Stimulated activated CD8-positive, alpha-beta memory T cell treated with anti-CD3 and anti-CD28 coated beads, Interleukin-15, amount 100 ng/mL, for 1 hour (primary cell): ENCODE data around the gene DRC7.
"Not testable (repeated sequence)": the region's sequence is repeated elsewhere in the genome, so short reads cannot be mapped to it uniquely, and the experiment has no call there.

Experiments
- DNase-seq: peaks from one replicate; pipeline ENCODE4 v3.0.0-alpha.2; 2020; ENCODE audit warnings: low read depth

DRC7 gene

GRCh38 chr16:57762365-57763040 lies 67.9 kb downstream of the DRC7 start:
- DNase-seq = no peak

- no peak for DNase-seq
Measured at GRCh38 chr16:57763285-57764005, 68.8 kb downstream of the DRC7 start.

DNA sequence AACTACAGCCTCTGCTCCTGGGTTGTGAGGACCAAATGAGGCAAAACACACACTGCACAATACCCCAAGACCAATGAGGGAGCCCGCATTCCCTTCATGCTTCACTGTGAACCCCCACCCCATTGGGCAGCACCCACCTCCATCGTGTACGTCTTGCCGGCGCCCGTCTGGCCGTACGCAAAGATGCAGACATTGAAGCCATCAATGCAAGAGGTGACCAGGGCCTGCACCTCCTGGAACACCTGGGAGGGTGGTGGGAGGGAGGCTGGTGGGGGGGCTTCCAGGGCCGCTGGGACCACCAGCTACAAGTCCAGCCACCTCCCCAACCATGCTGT lies 69.4 kb downstream of the DRC7 start:
- no peak for DNase-seq

DNA sequence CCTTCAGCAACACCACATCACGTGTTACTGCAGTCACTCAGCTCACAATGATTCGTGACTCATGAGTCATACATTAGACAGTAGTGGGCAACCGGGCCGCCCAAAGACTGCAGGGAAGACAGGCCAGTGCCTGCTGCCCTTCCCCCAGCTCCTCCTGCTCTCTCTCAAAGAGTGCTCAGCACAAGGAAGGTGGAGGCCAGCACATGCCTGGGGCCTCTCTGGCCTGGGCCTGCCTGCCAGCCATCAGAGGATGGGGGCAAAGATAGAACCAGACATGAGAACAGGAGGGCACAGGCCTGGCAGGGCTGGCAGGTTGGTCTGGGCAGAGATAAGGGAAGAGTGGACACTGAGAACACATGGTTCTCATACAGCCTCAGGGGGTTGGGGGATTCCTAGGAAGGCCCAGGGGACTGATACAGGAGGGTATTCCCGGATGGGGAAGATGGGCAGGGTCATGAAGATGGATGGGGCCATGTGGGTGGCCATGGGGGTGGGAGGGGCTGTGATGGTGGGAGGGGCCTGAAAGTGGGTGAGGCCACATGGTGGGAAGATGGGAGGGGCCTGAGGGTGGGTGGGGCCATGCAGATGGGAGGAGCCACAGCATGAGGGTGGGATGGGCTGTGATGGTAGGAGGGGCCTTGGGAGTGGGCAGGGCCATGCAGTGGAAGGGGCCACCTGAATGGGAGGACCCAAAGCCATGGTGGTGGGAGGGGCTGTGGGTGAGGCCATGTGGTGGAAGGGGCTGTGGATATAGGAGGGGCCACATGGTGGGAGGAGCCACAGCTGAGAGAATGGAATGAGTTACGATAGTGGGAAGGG lies 69.9 kb downstream of the DRC7 start:
- DNase-seq = no peak

DNA sequence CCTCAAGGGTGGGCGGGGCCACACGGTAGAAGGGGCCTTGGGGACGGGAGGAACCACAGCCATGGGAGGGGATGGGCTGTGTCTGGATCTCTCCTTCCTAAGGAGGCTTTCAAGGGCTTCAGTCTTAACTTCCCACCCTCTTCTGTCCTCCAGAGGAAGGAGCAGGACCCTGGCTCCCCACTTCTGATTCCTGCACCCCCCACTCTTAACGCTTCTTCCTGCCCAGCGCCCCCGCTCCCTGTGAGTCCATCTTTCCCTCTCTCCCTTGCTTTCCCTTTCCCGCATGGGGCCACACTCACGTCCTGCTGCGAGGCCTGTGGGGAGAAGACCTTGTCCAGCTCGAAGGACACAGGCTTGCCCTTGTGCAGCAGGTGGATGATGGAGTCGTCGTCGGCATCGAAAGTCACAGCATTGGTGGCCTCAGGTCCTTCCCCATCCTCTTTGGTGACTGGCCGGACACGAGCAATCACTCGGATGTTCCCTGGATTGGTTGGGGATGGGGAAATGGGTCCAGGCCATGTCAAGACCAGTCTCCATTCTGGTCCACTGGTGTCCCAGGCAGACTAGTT lies 70.6 kb downstream of the DRC7 start:
- no peak for DNase-seq

DNA sequence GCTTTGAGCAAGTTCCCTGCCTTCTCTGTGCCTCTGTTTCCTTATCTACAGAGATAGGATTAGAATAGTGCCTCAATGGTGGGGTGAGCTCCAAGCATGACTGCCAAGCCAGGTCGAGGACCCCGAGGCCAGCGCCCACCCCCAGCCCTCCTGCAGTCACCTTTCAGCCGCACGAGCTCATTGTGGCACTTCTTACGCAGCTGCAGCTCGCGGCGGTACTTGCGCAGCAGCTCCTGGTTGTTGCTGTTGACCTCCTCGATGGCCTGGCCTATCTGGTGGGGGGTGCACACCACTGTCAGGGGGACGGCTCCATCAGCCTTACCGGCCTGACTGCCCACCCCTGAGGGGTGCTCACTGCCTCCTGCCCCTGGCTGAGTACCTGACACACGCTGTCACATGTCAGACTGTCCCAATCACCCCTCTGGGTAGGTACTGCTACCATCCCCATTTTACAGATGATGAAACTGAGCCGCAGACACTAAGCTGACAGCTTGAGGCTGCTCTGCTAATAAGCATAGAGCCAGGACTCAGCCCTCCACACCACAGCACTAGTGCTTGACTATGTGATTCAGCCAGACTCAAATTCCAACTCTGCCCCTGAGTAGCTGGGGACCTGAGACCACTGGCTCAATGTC lies 72.2 kb downstream of the DRC7 start:
- no peak for DNase-seq

GRCh38 chr16:57769541-57770145 lies 75.0 kb downstream of the DRC7 start:
- no peak for DNase-seq

GRCh38 chr16:57770361-57770760 lies 75.8 kb downstream of the DRC7 start:
- no peak for DNase-seq

DNA sequence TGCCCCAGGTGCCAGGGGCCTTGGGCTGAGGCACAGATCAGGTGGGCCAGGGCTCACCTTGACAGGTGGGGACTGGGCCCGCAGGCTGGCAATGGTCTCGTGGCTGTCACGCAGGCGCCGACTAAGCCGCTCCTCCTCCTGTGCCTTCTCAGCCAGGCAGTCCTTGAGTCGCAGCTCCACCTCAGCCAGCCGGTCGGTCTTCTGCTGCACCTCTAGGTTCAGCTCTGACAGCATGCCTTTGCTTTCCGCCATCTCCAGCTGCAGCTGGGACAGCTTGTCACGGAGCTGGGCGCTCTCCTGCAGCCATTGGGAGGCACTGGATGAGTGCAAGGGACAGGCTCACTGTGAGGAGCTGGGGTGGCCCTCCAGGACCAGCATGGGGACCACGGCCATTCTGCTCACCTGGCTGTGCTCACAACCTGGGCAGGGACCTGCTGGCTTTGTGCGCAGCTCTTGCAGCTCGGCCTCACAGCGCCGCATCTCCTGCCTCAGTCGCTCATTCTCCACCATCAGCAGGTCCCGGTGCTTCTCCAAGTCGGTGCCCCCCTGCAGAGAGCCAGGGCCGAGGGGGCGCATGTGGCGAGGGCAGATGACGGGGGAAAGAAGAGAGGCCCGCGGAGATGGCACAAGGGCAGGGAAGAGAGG lies 76.7 kb downstream of the DRC7 start:
- no peak for DNase-seq

- DNase-seq = no peak
Measured at GRCh38 chr16:57773019-57773418, 78.4 kb downstream of the DRC7 start.

GRCh38 chr16:57773655-57774295 lies 79.2 kb downstream of the DRC7 start:
- no peak for DNase-seq

DNA sequence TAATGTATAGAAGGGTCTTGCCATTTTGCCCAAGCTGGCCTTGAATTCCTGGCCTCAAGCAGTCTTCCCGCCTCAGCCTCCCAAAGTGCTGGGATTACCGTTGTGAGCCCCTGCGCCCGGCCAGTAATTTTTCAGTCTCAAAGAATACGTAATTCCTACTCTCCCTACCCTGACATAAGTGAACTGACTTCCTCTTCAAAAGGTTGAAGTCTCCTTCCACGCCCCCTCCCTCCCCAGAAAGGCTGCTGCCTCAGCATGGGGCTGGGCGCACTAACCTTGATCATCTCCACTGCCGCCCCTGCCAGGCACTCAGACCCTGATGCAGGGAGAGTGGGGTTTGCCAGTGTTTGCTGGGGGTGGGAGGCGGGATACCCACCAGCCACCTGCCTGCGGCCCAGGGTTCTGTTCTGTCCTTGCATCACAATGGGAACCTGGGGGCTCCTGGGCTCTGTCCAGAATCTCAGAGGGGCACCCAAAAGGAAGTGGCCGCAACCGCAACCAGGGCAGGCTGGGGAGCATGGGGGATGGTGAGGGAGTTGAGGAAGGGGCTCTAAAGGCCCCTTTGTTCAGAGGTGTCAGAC lies 80.2 kb downstream of the DRC7 start:
- DNase-seq = no peak

DNA sequence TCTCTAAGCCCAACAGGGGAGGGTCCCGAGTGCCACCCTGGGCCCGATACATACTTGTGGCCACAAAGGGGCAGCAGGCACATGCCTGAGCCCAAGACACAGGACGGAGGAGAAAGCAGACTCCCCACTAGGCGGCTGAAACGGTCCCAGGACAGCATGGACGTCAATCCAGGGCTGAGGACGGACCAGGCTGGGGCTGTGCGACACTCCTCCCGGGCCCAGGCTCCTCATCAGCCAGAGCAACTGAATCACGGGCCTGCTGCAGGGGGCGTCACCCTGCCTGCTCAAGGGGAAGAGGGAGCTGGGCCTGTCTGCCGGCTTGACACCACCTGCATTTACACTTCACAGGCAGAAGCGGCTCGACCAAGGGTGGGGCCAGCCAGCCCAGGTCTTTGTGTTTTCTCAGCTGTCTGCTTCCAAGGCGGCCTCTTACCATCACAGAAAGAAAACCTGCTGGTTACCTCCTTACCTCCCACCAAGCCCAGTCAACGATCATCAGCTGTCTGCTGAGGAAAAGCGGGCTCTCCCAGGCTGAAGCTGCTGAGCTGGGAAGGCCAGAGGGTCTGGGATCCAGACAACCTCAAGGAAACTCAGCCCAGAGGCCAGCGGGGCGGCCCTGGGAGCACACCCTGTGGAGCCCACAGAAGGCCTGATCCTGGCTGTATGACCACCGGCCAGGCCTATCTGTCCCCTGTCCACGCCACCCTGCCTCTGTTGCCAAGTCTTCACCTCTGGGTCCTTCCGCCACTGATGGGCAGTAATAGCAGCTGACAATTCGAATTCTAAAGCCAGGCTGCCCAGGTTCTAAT lies 81.3 kb downstream of the DRC7 start:
- DNase-seq = no peak

- no peak for DNase-seq
Measured at GRCh38 chr16:57778658-57779057, 84.1 kb downstream of the DRC7 start.

DNA sequence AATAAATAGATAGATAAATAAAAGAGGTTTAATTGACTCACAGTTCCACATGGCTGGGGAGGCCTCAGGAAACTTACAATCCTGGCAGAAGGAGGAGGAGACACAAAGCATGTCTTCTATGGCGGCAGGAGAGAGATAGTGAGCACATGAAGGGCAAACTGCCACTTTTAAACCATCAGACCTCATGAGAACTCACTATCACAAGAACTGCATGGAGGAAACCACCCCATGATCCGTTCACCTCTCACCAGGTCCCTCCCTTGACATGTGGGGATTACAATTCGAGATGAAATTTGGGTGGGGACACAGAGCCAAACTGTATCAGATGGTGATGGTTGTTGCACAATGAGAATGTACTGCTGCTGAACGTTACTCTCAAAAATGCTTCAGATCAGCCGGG lies 85.2 kb downstream of the DRC7 start:
- not testable (repeated sequence) for DNase-seq

DNA sequence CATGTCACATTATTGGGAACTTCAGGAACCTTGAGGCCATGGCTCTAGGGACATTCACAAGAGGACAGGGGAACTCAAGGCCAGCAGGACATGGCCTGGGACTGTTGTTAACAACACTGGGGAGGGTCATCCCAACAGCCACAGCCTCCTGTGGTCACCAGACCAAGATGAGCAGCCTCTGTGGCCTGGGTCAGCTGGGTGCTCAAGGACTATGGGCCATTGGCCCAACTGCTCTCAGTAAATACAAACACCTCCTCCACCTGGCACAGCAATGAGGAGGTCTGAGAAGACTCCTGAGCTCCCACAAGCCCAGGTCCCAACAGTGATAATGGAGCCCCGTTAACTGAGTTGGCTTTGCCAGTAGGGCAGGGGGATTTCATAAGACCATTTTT lies 86.7 kb downstream of the DRC7 start:
- DNase-seq = no peak
